Suprapubic skin (tissue), 4 donors: ENCODE results near the gene ALDH3A2. TPM values are rescaled to one million over a fixed set of nuclear protein-coding genes. Genes with fewer than 3 reads are reported as not detected.

Experiments
- DNase-seq, 2 donors: peaks; one replicate each; pipeline ENCODE4 v3.0.0-alpha.2; 2019; ENCODE audit warnings: low spot score in 2 of 2
- H3K27ac ChIP-seq: fragments of 200-600 bp; sonication (generic); one replicate; pipeline ENCODE4 v1.5.1; 2019
- H3K27me3 ChIP-seq: fragments of 200-600 bp; sonication (generic); one replicate; pipeline ENCODE4 v1.5.1; 2019
- H3K36me3 ChIP-seq: fragments of 200-600 bp; sonication (generic); one replicate; pipeline ENCODE4 v1.5.1; 2019
- H3K4me1 ChIP-seq: fragments of 200-600 bp; sonication (generic); one replicate; pipeline ENCODE4 v1.5.1; 2019
- H3K4me3 ChIP-seq: fragments of 200-600 bp; sonication (generic); one replicate; pipeline ENCODE4 v1.5.1; 2019; ENCODE audit warnings: mild to moderate bottlenecking
- H3K9me3 ChIP-seq: fragments of 200-600 bp; sonication (generic); one replicate; pipeline ENCODE4 v1.5.1; 2019
- EP300 ChIP-seq: sonication (generic); formaldehyde crosslinking; IDR thresholded peaks from one replicate; pipeline ENCODE4 v1.6.1; 2017; ENCODE audit warnings: antibody characterized with exemption
- POLR2A ChIP-seq, 2 donors: fragments of 450-650 bp; IDR thresholded peaks; one replicate each; pipeline ENCODE4 v1.6.1; 2017; ENCODE audit warnings: antibody characterized with exemption in 2 of 2, mild to moderate bottlenecking in 2 of 2, moderate library complexity in 2 of 2
- POLR2AphosphoS5 ChIP-seq, 3 donors: sonication (generic); formaldehyde crosslinking; IDR thresholded peaks; one replicate each; pipeline ENCODE4 v1.6.1; 2017; ENCODE audit warnings: antibody characterized with exemption in 3 of 3
- WGBS: methylation state at CpG from one replicate; pipeline ENCODE4 v1.1.5; 2018; 5-methylcytosine and 5-hydroxymethylcytosine counted together
- total RNA-seq, 4 donors: library from RNA; depleted of rRNA; stranded (reverse); fragments of >200 nt; gene quantifications; one replicate each; pipeline ENCODE4 v1.1.0, GENCODE V29; 2016
- TF ChIP-seq, protein P1 (sequence below), 2 donors: fragments of 200-600 bp in 1 of 2; fragments of 450-650 bp in 1 of 2; sonication (generic) in 1 of 2; IDR thresholded peaks; one replicate each; pipeline ENCODE4 v1.5.1; 2016 to 2019; ENCODE audit warnings: antibody characterized with exemption in 2 of 2, mild to moderate bottlenecking in 1 of 2, moderate library complexity in 1 of 2

Gene ALDH3A2
- total RNA-seq, 4 donors from 2014 or later = 493 to 1,000 (median 626) TPM

DNA sequence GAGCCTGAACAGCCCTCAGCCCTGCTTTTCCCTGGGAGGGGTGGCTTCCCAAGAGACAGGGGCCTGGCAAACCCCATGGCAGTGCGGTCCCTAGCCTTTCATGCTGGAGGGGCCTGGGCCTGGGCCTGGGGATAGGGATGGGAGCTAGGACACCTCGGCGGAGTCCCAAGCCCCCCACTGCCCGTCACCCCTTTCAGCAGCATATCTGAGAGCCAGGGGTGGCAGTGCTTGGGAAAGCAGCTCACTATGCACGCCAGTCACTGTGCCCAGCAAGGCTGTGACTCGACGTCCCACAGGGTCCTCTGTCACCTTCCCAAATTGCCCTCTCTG is 68.4 kb downstream of the ALDH3A2 start:
- DNase-seq = no peak
- Histone ChIP-seq H3K4me1 (peaks cover 54% of the 10 kb centered on the region), H3K4me3 (no peak overlapping the region), H3K36me3 (no peaks in the 10 kb centered on the region), H3K27me3 (no peaks in the 10 kb centered on the region), H3K27ac (no peak overlapping the region), H3K9me3 (no peaks in the 10 kb centered on the region)
- TF ChIP-seq POLR2AphosphoS5 (IDR thresholded peaks at IDR 0.05) (no peak), EP300 (no peak), POLR2A (IDR thresholded peaks at IDR 0.05) (no peak)
- TF ChIP-seq, protein P1, sequence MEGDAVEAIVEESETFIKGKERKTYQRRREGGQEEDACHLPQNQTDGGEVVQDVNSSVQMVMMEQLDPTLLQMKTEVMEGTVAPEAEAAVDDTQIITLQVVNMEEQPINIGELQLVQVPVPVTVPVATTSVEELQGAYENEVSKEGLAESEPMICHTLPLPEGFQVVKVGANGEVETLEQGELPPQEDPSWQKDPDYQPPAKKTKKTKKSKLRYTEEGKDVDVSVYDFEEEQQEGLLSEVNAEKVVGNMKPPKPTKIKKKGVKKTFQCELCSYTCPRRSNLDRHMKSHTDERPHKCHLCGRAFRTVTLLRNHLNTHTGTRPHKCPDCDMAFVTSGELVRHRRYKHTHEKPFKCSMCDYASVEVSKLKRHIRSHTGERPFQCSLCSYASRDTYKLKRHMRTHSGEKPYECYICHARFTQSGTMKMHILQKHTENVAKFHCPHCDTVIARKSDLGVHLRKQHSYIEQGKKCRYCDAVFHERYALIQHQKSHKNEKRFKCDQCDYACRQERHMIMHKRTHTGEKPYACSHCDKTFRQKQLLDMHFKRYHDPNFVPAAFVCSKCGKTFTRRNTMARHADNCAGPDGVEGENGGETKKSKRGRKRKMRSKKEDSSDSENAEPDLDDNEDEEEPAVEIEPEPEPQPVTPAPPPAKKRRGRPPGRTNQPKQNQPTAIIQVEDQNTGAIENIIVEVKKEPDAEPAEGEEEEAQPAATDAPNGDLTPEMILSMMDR (IDR thresholded peaks at IDR 0.05) = no peak
- 74% methylated on average over 3 of the region's 7 CpGs for WGBS

DNA sequence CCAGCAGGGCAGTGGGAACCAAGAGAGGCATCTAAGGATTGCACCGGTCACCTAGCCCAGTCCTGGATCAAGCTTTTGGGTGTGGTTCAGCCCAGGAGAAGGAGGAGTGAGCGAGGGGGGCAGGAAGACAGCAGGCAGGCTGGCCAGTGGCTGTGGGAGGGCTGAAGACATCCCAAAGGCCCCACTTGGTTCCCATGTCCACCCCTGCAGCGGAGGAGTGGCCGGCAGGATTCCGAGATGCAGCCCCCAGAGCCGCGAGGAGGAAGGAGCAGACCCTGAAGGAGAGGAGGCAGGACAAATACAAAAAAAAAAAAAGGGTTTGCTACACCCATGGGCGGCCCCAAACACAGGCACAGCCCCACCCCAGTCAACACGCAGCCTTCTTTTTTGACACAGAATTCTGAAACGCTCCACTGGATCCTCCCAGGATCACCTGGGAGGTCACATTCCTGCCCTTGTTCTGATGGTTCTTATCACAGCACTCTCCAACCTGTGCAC is 68.9 kb downstream of the ALDH3A2 start:
- Histone ChIP-seq H3K27me3 (no peaks in the 10 kb centered on the region), H3K9me3 (no peaks in the 10 kb centered on the region), H3K4me1 (peaks cover 54% of the 10 kb centered on the region), H3K27ac (no peak overlapping the region), H3K36me3 (no peaks in the 10 kb centered on the region), H3K4me3 (no peak overlapping the region)
- 65% methylated on average over 10 of the region's 10 CpGs for WGBS
- DNase-seq = no peak
- TF ChIP-seq POLR2A (IDR thresholded peaks at IDR 0.05) (no peak), POLR2AphosphoS5 (IDR thresholded peaks at IDR 0.05) (no peak), EP300 (no peak)
- TF ChIP-seq, protein P1 (IDR thresholded peaks at IDR 0.05) = no peak

DNA sequence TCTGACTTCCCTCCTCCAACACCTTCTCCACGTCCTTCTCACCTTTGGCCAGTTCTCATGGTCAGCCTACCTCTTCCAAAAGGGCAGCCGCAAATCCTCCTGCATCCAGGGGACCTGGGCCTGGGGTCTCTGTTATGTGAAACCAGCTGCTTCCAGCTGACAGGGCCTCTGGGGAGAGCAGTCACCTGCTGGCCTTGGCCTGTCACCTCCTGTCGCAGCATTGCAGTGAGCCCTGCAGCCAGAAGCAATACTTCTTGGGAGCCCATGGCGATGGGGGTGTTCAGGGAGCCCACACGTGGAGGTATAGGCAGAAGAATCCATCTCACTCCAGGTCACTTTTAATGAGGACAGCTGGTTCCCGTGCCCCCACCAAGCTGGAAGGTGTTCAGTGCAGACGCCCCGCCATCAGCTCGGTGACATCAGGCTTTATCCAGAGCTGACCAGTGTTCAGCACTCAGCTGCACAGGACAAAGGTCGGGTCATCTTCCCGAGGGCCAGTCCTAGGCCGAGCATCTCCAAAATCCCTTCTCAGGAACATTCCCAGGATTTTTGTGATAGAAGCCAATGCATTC is 69.6 kb downstream of the ALDH3A2 start:
- Histone ChIP-seq H3K9me3 (no peaks in the 10 kb centered on the region), H3K27me3 (no peaks in the 10 kb centered on the region), H3K36me3 (no peaks in the 10 kb centered on the region), H3K4me3 (no peak overlapping the region), H3K27ac (no peak overlapping the region), H3K4me1 (peaks cover 54% of the 10 kb centered on the region)
- DNase-seq = no peak
- WGBS = 80% methylated on average over 12 of the region's 12 CpGs
- TF ChIP-seq POLR2A (IDR thresholded peaks at IDR 0.05) (no peak), EP300 (no peak), POLR2AphosphoS5 (IDR thresholded peaks at IDR 0.05) (no peak)
- TF ChIP-seq, protein P1 (IDR thresholded peaks at IDR 0.05) = no peak

DNA sequence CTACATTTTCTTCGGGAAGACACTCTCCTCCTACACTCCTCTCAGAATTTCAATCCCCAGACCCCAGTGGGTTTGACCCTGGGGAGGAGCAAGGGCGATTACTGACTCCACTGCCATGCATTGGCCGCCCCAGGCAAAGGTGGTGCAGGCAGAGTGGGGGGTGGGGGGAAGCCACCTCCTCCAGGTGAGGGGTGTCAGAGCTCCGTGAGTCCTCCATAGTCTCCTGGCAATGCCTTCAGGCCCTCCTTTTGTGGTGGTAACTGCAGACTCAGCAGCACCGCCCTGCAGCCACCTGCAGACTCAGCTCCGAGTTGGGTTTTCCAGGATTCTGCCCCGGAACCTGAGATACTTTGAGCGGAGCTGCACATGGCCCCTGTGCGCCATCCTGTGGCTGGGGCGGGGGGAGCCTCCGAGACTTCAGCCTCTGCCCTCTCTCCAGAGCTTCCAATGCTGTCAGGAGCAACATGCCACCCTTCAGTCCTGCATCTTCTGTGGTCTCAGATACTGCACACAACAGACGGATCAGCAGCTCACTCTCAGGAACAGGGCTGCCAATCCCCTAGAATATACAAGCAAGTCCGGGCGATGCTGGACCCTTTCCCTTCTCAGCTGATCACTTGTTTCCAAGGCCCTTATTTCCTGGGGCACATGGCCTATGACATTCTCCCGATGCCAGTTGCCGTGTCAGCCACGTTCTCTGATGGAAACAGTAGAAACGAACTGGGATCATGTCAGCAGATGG is 70.2 kb downstream of the ALDH3A2 start:
- Histone ChIP-seq H3K4me1 (peaks cover 55% of the 10 kb centered on the region), H3K27ac (no peak overlapping the region), H3K4me3 (no peak overlapping the region), H3K9me3 (no peaks in the 10 kb centered on the region), H3K36me3 (no peaks in the 10 kb centered on the region), H3K27me3 (no peaks in the 10 kb centered on the region)
- TF ChIP-seq POLR2A (IDR thresholded peaks at IDR 0.05) = no peak
- TF ChIP-seq, protein P1 (IDR thresholded peaks at IDR 0.05) = peak in 1 of 2 donors; percentile 28
- DNase-seq = no peak
- WGBS = 69% methylated on average over 10 of the region's 18 CpGs

DNA sequence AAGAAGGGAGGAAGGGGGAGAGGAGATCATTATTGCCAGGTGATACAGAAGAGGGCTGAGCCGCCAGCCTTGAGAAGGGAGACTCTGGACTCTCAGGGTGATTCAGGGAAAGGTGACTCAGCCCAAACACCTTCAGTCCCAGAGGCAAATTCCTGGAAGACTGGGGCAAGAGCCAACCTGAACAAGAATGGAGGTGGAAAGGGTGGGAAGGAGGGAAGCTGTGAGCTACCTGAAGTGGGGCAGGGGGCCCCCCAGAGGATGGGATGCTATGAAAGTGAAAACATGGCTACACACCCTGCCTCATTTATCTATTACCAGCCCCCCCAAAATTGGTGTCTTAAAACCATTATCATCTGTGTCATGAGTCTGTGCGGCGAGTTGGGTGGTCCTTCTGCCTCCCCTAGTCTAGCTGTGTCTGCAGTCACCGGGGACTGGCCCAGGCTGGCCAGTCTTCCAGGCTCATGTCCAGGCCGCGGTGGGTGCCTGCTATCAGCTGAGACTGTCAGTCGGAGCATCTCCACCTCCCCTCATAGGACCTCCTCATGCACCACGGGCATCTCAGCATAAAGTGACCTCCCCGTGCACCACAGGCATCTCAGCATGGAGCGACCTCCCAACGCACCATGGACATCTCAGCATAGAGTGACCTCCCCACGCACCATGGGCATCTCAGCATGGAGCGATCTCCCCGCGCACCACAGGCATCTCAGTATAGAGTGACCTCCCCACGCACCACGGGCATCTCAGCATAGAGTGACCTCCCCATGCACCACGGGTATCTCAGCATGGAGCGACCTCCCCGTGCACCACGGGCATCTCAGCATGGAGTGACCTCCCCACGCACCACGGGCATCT is 71.0 kb downstream of the ALDH3A2 start:
- TF ChIP-seq, protein P1 (IDR thresholded peaks at IDR 0.05) = no peak
- TF ChIP-seq POLR2AphosphoS5 (IDR thresholded peaks at IDR 0.05) (no peak), EP300 (no peak), POLR2A (IDR thresholded peaks at IDR 0.05) (no peak)
- 88% methylated on average over 16 of the region's 23 CpGs for WGBS
- peak in 1 of 2 donors; percentile 59 for DNase-seq
- H3K27ac ChIP-seq = no peak overlapping the region
- no peaks in the 10 kb centered on the region for H3K9me3 ChIP-seq
- peaks cover 63% of the 10 kb centered on the region for H3K4me1 ChIP-seq
- H3K36me3 ChIP-seq = no peaks in the 10 kb centered on the region
- no peak overlapping the region for H3K4me3 ChIP-seq
- H3K27me3 ChIP-seq = no peaks in the 10 kb centered on the region
